HL-60 (cell line): Measurements from ENCODE around the gene CTSW.

Experiments
- CTCF ChIP-seq: IDR thresholded peaks from one replicate; pipeline ENCODE4 v1.5.1; 2011; ENCODE audit warnings: low read length, control low read depth, inconsistent platforms; ENCODE audit not compliant: insufficient read depth
- GABPA ChIP-seq: IDR thresholded peaks from 2 replicates; pipeline ENCODE4 v1.6.1; 2012; ENCODE audit warnings: low read depth
- POLR2AphosphoS5 ChIP-seq: IDR thresholded peaks from 2 replicates; pipeline ENCODE4 v1.6.1; 2012; ENCODE audit warnings: low read depth
- REST ChIP-seq: IDR thresholded peaks from 2 replicates; pipeline ENCODE4 v1.6.1; 2012; ENCODE audit warnings: low read depth; ENCODE audit not compliant: insufficient replicate concordance

- TF ChIP-seq CTCF: no peak
- TF ChIP-seq GABPA: no peak
- no peak for TF ChIP-seq POLR2AphosphoS5
- TF ChIP-seq REST: no peak
Measured at GRCh38 chr11:65896034-65896999, 16.7 kb downstream of the CTSW start.
